Kasumi-1 (cell line): Measurements from ENCODE around the gene NAA16.

ENCODE experiments used
- DNase-seq, 2 experiments: peaks; one replicate each; lab custom pipeline; 2025; lab: John Stamatoyannopoulos, UW

Gene NAA16

GRCh38 chr13:41304551-41304950 is 6.5 kb upstream of the NAA16 start:
- no peak for DNase-seq

GRCh38 chr13:41306271-41307145 is 4.6 kb upstream of the NAA16 start:
- no peak for DNase-seq

- DNase-seq: no peak
Measured at GRCh38 chr13:41307884-41308640, 3.0 kb upstream of the NAA16 start.

GRCh38 chr13:41311406-41312175 is 524 bp downstream of the NAA16 start:
- peak in 1 of 2 experiments; percentile 61 for DNase-seq

- DNase-seq: no peak
Measured at GRCh38 chr13:41312176-41312500, 1.1 kb downstream of the NAA16 start.

- DNase-seq: no peak
Measured at GRCh38 chr13:41313117-41313516, 2.0 kb downstream of the NAA16 start.

GRCh38 chr13:41313659-41314197 is 2.7 kb downstream of the NAA16 start:
- no peak for DNase-seq

- DNase-seq: no peak
Measured at GRCh38 chr13:41315443-41316047, 4.5 kb downstream of the NAA16 start.

GRCh38 chr13:41317243-41317642 is 6.2 kb downstream of the NAA16 start:
- no peak for DNase-seq

GRCh38 chr13:41325752-41326151 is 14.7 kb downstream of the NAA16 start:
- DNase-seq: no peak

- DNase-seq: no peak
Measured at GRCh38 chr13:41326661-41327060, 15.6 kb downstream of the NAA16 start.

- peak; percentile 20 for DNase-seq
Measured at GRCh38 chr13:41327994-41328790, 17.1 kb downstream of the NAA16 start.

- DNase-seq: no peak
Measured at GRCh38 chr13:41332829-41333228, 21.8 kb downstream of the NAA16 start.

GRCh38 chr13:41334810-41335209 is 23.7 kb downstream of the NAA16 start:
- DNase-seq: no peak

- no peak for DNase-seq
Measured at GRCh38 chr13:41344358-41344757, 33.3 kb downstream of the NAA16 start.

- no peak for DNase-seq
Measured at GRCh38 chr13:41345165-41345913, 34.3 kb downstream of the NAA16 start.

- DNase-seq: no peak
Measured at GRCh38 chr13:41345914-41346589, 35.0 kb downstream of the NAA16 start.

- DNase-seq: peak; percentile 54 to 71
Measured at GRCh38 chr13:41352935-41353840, 42.1 kb downstream of the NAA16 start.

GRCh38 chr13:41354416-41354815 is 43.3 kb downstream of the NAA16 start:
- no peak for DNase-seq
